HG03378 (cell line): ENCODE measurements around the gene PRKAG2.
"Not testable (repeated sequence)": the region's sequence is repeated elsewhere in the genome, so short reads cannot be mapped to it uniquely, and the experiment has no call there.

ENCODE experiments used
- ATAC-seq: cut with Tn5 transposase; IDR thresholded peaks from one replicate; pipeline ENCODE4 v1.9.1; 2021; ENCODE audit warnings: mild to moderate bottlenecking, moderate library complexity; ENCODE audit not compliant: unreplicated experiment

The PRKAG2 gene

DNA sequence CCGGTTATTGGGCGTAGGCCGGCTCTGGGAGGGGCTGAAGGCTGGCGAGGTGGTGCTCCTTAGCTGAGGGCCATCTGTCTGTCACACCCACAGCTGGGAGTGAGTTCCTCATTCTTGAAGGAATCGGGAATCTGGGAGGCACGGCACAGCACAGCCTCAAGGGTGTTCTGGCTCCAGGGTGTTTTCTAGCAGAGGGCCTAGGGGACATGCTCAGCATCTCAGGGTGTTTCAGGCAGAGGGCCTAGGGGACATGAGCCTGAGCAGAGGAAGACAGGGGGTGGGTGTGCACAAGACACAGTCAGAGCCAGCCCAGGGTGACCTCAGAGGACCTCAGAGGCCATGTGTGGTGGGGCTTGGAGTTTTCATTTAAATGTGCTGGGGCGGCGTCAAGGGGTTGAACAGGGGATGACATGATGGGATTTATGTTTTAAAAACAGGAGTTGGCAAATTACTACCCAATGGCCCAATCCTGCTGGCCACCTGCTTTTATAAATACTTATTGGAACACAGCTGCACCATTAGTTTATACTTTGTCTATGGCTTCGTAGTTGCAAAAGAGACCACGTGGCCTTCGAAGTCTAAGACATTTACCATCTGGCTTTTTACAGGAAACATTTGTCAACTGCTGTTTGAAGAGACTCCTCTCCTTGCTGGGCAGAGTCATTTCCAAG is 121.6 kb downstream of the PRKAG2 start:
- no peak for ATAC-seq

GRCh38 chr7:151754688-151755130 is 122.2 kb downstream of the PRKAG2 start:
- no peak for ATAC-seq

GRCh38 chr7:151754142-151754590 is 122.7 kb downstream of the PRKAG2 start:
- ATAC-seq: no peak

DNA sequence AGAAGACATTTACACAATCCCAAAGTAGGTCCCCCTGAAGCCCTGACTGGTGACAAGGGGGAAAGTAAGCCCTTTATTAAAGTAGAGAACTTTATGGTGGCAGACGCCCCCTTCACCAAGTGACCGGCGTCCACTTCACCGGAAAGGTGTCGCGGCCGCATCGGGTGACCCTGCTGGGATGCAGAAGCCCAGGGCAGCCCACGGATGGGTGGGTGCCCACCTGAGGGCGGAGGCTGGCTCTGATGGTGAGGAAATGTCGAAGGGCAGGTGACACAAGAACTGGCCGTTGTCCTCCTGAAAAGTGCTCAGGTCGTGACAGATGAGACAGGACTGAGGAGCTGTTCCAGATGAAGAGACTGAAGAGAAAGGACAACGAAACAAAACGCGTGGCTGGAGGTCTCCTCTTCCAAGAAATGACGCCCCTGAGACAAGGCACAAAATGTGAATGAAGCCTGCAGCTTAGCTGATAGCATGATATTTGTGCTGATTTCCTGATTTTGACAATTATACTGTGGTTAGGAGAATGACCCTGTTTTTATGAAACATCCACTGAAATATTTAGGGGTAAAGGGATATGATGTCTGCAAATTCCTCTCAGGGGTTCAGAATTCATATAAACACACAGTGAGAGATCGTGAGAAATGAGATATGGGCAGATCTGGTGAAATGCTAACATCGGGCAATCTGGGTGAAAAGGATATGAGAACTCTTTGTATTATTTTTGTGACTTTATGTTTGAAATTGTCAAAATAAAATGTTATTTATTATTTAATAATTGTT is 123.9 kb downstream of the PRKAG2 start:
- no peak for ATAC-seq

DNA sequence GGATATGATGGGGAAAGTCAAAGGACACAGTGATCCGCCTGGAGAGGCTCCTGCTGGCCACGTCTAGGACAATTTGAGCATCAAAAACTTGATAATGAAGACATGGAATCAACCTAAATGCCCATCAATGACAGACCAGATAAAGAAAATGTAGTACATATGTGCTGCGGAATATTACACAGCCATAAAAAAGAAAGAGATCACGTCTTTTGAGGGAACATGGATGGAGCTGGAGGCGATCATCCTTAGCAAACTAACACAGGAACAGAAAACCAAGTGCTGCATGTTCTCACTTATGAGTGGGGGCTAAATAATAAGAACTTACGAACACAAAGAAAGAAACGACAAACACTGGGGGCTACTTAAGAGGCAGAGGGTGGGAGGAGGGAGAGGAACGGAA is 124.9 kb downstream of the PRKAG2 start:
- ATAC-seq: no peak

- no peak for ATAC-seq
Observed at GRCh38 chr7:151748733-151749132, 128.2 kb downstream of the PRKAG2 start.

DNA sequence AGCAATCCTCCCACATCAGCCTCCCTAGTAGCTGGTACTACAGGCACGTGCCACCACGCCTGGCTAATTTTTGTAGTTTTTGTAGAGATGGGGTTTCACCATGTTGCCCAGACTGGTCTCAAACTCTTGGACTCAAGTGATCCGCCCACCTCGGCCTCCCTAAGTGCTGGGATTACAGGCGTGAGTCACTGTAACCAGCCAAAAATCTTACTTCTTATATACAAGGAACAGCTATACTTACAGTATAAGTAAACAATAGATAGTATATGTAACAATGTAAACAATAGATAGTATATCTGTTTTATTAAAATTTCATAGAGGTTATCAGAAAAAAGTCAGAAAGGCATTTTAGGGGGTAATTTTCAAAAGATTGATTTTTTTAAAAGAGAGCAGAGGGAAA is 128.9 kb downstream of the PRKAG2 start:
- ATAC-seq: not testable (repeated sequence)

DNA sequence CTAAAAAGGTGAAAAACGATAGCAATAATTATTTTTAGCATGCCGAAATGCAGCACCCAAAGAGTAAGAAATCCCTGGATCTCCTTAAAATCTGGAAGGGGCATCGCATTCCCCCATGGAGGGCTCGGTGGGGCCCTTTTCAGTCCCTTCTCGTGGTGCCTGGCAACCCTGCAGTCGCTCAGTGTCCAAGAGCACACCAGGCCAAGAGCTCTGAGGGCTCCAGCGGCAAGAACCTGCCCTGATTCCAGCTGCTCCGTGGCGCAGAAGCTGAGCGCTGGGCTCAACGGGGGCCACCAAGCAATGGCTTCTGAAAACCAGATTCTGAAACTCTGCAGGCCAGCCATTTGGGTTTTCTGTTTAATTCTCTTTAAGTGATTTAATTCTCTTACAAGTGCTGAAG is 131.2 kb downstream of the PRKAG2 start:
- no peak for ATAC-seq

- ATAC-seq: no peak
Observed at GRCh38 chr7:151744656-151745638, 132.0 kb downstream of the PRKAG2 start.

DNA sequence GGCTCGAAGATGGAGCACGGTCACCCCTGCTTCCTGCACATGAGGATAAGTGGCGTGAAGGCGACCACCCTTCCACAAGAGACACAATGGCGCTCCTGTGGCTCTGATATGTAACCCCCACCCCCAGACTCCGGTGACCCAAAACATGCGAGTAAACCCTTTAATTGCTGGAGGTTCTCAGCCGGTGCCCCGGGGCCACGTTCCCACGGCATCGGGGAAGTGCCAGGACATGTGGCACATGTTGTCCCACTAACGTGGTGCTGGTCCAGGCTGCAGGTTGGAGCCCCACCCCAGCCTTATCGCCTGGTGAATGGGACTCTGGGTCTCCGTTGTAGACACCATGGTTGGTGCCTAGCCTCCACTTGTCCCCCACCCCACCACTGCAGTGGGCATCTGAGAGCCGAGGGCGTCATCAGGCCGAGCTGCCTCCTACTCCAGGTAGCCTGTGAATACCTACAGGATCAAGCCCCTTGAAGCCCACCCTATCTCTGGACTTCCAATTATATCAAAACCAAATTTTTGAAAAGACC is 132.8 kb downstream of the PRKAG2 start:
- ATAC-seq: no peak

GRCh38 chr7:151743481-151743983 is 133.4 kb downstream of the PRKAG2 start:
- ATAC-seq: no peak

GRCh38 chr7:151742713-151743480 is 134.0 kb downstream of the PRKAG2 start:
- no peak for ATAC-seq

GRCh38 chr7:151741585-151741984 is 135.3 kb downstream of the PRKAG2 start:
- ATAC-seq: no peak

- no peak for ATAC-seq
Observed at GRCh38 chr7:151740081-151740851, 136.6 kb downstream of the PRKAG2 start.

DNA sequence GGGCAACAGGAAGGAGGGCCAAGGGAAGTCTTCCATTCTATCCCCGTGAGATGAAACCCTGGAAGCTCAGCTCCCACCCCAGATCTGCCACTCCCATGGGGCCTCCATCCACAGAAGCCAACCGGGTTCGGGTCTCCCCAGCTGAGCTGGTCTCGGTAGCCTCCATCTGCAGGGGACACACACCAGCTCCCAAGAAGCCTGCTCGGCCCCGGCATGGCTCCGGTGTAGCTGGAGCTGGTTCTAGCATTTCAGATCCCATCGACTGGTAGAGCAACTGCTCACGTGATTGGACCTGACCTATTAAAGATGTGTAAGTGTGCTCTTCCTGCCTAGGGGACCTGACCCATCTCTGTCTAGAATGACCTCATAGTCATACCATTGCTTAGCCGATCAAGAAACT is 138.0 kb downstream of the PRKAG2 start:
- no peak for ATAC-seq

DNA sequence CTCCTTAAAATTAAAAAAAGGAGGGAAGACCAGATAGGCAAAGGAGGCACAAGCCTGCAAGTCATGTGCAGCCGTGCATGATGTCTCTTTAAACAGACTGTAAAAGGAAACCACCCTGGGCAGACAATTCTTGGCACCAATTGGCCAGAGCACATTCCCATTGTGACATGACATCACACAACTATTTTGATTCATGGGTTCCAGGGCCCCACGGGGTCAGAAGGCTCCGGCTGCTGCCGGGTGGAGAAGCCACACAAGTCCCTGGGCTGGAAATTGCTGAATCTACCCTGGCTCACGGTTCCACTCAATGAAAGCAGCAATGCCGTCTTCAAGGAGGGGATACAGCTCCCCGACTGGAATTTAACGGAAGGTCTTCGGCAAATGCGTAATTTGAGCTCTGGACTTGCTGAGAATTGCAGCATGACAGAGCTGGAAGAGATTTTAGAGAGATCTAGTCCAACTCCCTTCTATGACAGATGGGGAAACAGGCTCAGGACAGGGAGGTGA is 140.5 kb downstream of the PRKAG2 start:
- ATAC-seq: no peak

DNA sequence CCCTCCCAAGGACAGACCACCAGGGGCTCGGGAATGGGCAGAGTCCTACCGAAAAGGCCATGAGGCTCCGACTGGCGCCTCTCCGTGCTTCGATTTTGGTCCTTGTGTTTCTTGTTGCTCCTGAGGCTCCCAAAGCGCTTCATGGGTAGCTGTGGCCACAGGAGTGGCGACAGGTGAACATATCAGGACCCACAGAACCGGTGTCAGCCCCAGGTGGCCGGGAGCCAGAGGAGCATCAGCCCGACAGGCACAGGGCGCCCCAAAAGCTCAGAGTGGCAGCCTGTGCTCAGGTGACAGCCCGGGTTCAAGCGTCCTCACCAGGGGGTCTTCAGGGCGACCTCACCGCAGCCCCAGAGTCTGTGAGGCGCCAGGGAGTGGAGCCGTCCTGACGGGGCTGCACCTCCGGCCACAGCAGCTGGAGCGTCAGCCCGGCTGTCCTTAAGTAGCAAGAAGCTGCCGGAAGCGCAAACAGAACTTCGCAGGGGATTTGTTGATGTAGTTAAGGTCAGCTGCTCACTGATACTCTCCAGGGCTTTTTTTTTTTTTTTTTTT is 141.0 kb downstream of the PRKAG2 start:
- no peak for ATAC-seq

GRCh38 chr7:151735186-151735850 is 141.6 kb downstream of the PRKAG2 start:
- ATAC-seq: no peak
